Transverse colon (tissue), 4 donors: ENCODE data around the gene ROPN1B.

Experiments used
- EP300 ChIP-seq: sonication (generic); formaldehyde crosslinking; IDR thresholded peaks from one replicate; pipeline ENCODE4 v1.6.1; 2017; ENCODE audit warnings: antibody characterized with exemption, low read depth
- POLR2A ChIP-seq: fragments of 450-650 bp; IDR thresholded peaks from one replicate; pipeline ENCODE4 v1.6.1; 2016; ENCODE audit warnings: antibody characterized with exemption, mild to moderate bottlenecking, moderate library complexity
- POLR2AphosphoS5 ChIP-seq, 3 donors: sonication (generic); formaldehyde crosslinking; IDR thresholded peaks; one replicate each; pipeline ENCODE4 v1.6.1; 2016; ENCODE audit warnings: antibody characterized with exemption in 3 of 3
- TF ChIP-seq, protein P1 (sequence below), 5 experiments: fragments of 200-600 bp in 3 of 5; fragments of 450-650 bp in 2 of 5; sonication (generic) in 3 of 5; IDR thresholded peaks; 1 replicate in 2 of 5; 2 replicates in 3 of 5; pipeline ENCODE4 v1.5.1; 2016 to 2017; ENCODE audit warnings: antibody characterized with exemption in 5 of 5, inconsistent platforms in 3 of 5, mild to moderate bottlenecking in 2 of 5, moderate library complexity in 1 of 5

DNA sequence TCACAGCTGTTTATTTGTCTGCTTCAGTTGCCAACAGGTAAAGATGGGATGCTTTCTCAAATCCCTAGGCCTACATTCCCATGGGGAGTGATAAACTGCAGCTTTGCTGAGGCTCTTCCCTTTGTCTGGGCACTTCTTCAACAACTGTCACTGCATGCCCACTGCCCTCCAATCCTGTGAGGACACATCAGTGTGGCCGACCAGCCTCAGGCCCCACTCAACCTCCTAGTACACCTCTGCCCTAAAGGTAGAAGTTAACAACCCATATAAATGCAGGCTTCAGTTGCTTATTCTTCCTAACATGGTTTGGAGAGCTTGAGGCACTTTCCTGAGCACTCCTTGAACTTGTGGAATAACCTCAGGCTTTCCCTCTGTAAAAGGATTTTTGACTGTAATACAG is 49.6 kb downstream of the ROPN1B start:
- TF ChIP-seq, protein P1, sequence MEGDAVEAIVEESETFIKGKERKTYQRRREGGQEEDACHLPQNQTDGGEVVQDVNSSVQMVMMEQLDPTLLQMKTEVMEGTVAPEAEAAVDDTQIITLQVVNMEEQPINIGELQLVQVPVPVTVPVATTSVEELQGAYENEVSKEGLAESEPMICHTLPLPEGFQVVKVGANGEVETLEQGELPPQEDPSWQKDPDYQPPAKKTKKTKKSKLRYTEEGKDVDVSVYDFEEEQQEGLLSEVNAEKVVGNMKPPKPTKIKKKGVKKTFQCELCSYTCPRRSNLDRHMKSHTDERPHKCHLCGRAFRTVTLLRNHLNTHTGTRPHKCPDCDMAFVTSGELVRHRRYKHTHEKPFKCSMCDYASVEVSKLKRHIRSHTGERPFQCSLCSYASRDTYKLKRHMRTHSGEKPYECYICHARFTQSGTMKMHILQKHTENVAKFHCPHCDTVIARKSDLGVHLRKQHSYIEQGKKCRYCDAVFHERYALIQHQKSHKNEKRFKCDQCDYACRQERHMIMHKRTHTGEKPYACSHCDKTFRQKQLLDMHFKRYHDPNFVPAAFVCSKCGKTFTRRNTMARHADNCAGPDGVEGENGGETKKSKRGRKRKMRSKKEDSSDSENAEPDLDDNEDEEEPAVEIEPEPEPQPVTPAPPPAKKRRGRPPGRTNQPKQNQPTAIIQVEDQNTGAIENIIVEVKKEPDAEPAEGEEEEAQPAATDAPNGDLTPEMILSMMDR (IDR thresholded peaks at IDR 0.05), result no peak
- TF ChIP-seq POLR2A, result no peak
- no peak for TF ChIP-seq EP300
- no peak for TF ChIP-seq POLR2AphosphoS5 (IDR thresholded peaks at IDR 0.05)
